Dermis blood vessel endothelial cell (primary cell): ENCODE measurements around the gene ST3GAL5. TPM values are rescaled to one million over a fixed set of nuclear protein-coding genes. Genes with fewer than 3 reads are reported as not detected.

Experiments used
- DNase-seq: peaks from one replicate; pipeline ENCODE4 v3.0.0; 2010
- total RNA-seq: library from RNA; depleted of rRNA; stranded (reverse); fragments of >200 nt; gene quantifications from 2 replicates; pipeline ENCODE4 v1.2.3, GENCODE V29; 2014

ST3GAL5 gene
- total RNA-seq, 1 donor from 2014 or later, result 9.9 TPM

- DNase-seq, result peak; percentile 43
Observed at GRCh38 chr2:85804583-85804982, 84.2 kb downstream of the ST3GAL5 start.

GRCh38 chr2:85803704-85804425, 84.9 kb downstream of the ST3GAL5 start:
- DNase-seq, result no peak

DNA sequence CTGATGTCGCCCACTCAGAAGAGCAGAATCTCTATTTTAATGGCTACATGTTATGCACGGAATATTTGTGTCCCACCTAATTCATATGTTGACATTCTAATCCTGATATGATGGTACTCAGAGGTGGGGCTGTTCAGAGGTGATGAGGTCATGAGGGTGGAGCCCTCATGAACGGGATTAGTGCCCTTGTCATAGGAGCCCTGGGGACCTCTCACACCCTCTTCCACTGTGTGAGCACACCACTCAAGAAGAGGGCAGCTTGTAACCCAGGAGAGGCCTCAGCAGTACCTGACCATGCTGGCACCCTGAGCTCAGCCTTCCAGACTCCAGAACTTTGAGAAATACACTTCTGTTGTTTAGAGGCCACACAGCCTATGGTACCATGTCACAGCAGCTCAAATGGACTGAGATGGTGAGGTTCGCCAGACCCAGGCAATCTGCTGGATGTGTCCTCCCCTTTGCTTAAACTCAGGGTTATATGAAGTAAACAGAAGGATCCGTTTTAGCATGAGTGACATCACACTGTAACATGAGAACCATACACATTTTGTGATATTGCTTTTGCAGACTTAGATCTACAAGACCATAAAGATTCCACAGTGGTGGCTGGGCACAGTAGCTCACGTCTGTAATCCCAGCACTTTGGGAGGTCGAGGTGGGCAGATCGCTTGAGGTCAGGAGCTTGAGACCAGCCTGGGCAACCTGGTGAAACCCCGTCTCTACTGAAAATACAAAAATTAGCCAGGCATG, 86.3 kb downstream of the ST3GAL5 start:
- DNase-seq, result no peak

GRCh38 chr2:85801871-85802270, 86.9 kb downstream of the ST3GAL5 start:
- no peak for DNase-seq

DNA sequence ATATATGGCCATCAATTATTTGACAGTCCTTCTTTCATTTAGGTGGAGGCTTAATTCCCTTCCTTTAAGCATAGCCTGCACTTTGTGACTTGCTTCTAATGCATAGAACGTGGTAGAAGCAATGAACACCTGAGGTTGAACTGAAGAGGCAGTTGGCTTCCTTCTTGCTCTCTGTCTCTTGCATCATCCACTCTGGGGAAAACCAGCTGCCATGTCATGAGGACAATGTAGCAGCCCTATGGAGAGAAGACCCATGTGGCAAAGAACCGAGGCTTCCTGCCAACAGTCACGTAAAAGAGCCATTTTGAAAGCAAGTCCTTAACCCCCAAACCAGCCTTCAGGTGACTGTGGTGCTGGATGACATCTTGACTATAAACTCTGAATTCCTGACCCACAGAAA, 88.2 kb downstream of the ST3GAL5 start:
- no peak for DNase-seq

GRCh38 chr2:85799215-85799956, 89.4 kb downstream of the ST3GAL5 start:
- peak; percentile 45 for DNase-seq

GRCh38 chr2:85797921-85798320, 90.9 kb downstream of the ST3GAL5 start:
- DNase-seq, result peak; percentile 78

DNA sequence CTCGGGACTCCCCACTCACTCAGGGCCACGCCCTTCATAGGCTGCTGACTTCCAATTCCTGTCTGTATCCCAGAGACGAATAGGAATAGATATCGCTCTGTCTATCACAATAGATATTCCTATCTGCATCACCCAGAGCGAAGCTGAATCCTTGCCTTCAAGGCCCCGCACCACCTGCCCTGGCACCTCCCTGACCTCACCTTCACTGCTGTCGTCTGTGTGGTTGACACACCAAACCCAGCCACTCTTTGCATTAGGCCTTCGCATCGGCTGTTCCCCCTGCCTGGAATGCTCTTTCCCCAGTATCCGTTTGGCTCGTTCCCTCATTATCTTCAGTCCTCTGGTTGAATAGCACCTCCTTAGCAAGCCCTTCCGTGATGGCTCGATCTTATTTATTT, 91.5 kb downstream of the ST3GAL5 start:
- DNase-seq, result no peak

DNA sequence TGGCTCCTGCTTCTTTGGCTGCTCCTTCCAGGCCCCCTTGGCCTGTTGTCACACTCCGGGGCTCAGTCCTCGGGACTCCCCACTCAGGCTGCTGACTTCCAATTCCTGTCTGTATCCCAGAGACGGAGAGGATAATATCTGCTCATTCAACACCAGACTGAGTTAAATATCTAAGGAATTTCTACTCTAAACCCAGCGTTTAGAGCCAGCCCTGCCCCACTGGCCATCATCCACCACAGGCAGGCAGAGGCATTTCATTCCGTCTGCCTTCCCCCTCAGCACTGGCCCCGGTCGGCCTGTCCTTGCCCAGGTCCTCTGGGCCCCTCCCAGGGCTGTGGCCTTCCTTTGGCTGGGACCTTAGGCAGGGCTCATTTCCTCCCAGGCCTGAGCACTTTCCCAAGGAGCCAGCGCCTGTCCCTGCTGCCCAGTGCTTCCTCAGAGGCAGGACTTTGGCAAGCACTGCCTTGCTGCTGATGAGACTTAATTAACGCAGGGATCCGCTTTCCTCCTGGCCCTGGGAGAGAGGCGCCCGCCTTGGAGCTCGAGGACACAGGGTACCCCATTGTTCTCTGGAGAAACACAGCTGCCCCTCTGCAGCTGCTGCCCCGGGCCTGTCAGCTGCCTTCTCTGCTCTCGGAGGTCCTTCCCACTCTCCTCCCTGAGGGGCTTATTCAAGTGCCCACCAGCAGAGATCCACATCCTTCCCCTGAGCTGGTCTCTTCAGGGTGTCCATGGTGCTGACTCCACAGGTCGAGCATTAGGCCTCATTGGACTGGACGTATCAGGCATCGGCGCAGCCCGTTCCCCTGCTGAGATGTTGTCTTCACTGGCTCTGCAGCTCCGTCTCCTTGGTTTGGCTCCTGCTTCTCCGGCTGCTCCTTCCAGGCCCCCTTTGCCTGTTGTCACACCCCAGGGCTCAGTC, 92.2 kb downstream of the ST3GAL5 start:
- peak; percentile 45 for DNase-seq

DNA sequence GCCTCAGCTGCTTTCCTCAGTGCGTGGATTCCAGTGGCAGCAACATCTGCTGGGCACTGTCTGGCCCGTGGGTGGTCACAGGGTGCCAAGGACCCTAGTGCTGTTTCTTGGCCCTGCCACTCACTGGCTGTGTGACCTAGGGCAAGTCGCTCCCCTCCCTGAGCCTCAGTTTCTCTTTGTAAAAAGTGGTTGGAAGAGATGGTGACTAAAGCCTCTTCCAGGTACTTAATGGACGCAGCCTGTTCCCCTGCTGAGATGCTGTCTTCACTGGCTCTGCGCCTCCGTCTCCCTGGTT, 92.8 kb downstream of the ST3GAL5 start:
- DNase-seq, result no peak

DNA sequence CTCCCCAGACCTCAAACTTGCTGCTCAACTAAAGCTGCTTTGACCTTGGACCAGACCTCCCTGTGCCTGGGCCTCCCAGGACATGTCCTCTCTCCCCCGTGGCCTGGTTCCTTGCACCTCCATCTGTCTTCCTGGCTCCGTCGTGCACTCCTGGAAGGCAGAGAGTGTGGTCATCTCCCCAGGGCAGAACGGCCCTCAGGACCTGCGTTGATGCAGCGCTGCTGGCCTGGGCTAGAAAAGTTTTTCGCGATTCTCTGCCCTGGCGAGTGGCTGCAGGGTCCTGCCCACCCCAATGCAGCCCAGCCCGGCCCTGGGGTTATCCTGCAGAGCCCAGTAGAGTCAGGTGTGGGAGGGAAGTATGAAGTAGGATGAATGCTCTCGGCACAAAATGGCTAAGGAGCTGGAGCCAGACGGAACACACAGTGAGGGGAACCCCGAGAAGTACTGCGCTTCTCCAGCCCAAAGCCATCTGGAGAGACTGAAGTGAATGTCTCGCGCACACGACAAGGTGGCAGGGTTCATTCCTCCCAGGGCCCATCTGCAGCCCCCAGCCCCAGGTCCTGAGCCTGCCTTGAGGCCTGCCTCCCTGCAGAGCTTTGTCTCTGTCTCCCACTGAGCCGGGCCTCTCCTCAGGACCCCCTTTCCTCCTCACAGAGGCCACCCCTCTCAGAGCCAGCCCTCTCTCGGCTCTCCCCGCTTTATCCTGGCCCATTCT, 93.3 kb downstream of the ST3GAL5 start:
- DNase-seq, result no peak

- no peak for DNase-seq
Observed at GRCh38 chr2:85794491-85795121, 94.2 kb downstream of the ST3GAL5 start.

DNA sequence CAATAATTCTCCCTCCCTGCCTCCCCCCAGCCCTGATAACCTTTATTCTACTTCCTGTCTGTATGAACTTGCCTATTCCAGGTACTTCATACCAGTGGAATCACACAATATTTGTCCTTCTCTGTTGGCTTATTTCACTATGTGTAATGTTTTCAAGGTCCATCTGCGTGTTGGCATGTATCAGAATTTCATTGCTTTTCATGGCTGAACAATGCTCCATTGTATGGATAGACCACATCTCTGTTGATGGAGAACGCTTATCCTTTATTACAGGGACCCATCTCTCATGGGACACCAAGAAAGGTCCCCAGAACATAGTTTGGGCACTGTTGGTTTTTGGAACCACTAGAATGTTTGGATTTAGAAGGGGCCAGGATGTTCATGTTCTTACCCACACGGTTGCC, 94.8 kb downstream of the ST3GAL5 start:
- no peak for DNase-seq

DNA sequence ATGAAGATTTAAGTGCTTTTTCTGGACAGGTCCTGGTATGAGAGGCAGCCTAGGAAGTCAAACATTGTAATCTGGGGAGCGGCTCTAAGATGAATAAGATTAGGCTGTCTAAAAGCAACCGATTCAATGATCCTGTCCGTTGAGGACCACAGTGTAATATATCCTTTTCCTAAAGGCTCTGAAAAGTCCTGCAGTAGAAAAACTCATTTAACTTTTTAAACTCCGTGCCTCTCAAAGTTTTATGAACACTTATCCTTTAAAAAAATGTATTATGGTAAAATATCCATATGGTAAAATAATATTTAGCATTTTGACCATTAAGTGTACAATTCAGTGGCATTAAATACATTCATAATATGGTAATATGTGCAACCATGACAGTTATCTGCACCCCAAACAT, 95.2 kb downstream of the ST3GAL5 start:
- no peak for DNase-seq

DNA sequence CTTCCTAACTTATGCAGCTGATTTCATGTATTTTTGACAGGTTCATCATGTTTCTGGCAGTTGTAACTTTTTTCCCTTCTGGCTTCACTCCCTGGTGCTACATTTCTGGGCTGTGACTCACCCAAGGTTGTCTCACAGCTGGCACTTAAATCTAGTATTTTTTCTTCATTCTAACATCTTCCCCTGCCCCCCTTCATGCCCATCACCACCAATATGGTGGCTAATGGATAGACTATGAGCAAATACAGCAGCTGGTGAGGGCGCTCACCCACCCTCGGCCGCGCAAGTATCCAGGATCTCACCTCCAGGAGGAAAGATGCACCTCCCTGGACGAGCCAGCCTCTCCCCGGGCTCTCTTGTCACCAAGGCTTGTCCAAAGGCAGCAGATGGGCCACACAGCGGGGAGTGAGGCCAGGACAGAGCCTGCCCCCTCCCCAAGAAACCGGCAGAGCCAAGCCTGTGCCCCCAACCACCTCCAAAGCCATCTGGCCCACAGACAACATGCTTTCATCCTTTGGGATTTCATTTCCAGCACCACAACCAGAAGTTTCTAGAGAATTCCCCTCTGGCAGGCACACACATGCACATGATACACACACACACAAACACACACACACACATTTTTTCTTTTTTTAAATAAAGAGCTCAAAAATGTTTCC, 95.9 kb downstream of the ST3GAL5 start:
- DNase-seq, result peak; percentile 82

DNA sequence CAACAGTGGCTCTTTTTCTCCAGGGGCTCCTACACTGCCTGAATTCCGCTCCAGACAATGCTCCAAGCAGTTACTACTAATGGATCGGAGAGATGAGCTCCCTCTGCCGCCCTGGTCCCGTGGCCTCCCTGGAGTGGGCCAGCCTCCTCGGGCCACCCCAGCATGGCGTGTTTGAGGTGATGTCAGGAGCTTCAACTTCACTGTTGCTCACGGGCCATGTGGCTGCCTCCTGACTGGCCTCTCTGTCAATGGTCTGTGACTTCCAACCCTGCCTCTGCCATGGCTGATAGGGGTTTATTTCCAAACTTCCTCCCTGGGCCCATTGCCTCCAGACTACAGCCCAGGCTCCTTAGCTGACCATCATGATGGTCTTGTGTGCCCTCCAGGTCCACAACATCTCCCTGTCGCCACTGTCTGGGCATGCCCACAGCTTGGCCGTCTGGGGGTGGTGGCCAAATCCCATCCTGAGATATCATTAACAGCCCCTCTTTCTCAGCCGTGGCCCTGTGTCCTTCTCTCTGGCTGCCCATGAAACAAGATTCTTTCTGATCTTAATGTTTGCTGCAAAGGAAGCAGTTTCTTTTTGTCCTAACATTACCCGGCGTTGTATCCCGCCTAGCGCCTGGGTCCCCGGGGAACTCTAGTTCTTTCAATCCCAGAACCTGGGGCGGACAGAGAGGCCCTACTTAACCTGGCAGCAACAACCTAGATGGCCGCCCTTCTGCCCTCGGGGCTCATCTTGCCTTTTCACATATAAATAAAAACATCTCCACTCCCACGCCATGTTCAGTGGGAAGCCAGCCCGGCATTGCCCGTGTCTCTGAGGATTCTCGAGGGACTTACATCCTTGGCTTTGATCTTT, 96.9 kb downstream of the ST3GAL5 start:
- DNase-seq, result no peak

DNA sequence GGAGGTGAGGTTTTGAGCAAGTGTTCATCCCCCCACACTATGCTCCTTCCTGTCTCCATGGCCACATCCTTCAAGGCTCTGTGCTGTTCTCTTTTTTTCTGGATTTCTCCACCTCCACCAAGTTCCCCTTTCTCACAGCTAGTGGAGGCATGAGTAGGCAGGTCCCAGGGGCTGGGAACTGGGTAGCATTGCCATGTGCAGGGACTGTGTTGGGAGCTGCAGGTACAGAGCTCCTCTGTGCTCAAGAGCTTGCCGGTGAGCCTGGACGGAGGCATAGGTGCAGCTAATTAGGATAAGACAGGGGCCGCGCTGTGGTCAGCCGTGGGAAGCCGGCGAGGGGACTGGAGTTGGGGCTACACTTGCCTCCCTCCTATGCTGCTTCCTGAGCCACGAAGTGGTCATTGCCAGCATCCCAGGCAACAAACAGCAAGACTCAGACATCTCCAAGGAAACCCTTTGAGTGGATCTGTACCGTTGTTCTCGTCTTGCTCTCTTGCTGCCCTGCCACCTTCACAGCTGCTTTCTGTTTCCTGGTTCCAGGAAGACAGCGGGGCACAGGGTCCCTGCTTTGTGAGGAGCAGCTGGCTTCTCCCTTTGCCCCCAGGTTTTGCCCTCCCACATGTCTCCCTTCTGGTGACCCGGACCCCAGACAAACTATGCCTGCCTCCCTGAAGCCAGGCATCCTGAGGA, 98.1 kb downstream of the ST3GAL5 start:
- no peak for DNase-seq

DNA sequence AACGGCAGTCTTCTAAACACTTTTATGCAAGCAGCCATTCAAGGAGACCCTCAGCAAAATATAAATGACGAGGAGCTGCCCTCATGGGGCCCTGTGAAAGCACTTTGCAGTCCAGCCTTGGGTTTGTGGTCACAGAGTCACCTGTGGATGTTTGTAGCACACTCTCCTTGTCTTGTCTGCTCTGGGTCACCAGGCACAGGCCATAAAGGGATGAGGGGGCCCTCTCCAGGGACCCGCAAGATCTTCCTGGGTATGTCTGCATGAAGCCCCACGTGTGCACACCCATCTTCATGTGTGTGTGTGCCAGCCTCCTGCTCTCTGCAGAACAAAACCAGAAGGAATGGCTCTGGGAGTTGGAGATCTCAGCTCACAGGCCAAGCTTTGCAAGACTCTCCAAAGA, 98.8 kb downstream of the ST3GAL5 start:
- no peak for DNase-seq

DNA sequence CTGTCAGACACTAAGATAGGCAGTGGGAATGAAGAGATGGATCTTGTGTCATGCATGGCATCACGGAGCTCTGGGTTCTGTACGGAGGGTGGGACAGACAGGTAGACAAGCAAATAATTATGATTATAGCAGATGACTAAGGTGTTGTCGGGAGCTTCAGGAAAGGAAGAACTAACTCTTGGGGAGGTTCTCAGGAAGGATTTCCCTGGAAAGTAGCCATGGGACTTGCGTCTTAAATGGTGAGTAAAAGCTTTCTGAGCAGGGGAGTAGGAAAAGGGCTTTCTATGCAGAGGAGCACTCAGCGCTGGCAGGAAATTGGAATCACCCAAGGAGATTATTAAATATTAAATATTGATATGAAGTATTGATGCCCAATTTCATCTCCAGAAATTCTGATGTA, 99.5 kb downstream of the ST3GAL5 start:
- no peak for DNase-seq
